Stimulated activated CD8-positive, alpha-beta memory T cell treated with anti-CD3 and anti-CD28 coated beads, Interleukin-4, amount 100 ng/mL, for 1 hour (primary cell): Measurements from ENCODE around the gene CDCA5.
A peak's percentile ranks its signal among the peaks of the same experiment; 100 is the strongest.
"Not testable (repeated sequence)": the region's sequence is repeated elsewhere in the genome, so short reads cannot be mapped to it uniquely, and the experiment has no call there.

Experiments used
- DNase-seq, 2 donors: peaks; one replicate each; pipeline ENCODE4 v3.0.0-alpha.2; 2020; ENCODE audit warnings: low read depth in 2 of 2, low spot score in 1 of 2

CDCA5 gene

GRCh38 chr11:65119670-65119995, 35.8 kb upstream of the CDCA5 start:
- DNase-seq = no peak

DNA sequence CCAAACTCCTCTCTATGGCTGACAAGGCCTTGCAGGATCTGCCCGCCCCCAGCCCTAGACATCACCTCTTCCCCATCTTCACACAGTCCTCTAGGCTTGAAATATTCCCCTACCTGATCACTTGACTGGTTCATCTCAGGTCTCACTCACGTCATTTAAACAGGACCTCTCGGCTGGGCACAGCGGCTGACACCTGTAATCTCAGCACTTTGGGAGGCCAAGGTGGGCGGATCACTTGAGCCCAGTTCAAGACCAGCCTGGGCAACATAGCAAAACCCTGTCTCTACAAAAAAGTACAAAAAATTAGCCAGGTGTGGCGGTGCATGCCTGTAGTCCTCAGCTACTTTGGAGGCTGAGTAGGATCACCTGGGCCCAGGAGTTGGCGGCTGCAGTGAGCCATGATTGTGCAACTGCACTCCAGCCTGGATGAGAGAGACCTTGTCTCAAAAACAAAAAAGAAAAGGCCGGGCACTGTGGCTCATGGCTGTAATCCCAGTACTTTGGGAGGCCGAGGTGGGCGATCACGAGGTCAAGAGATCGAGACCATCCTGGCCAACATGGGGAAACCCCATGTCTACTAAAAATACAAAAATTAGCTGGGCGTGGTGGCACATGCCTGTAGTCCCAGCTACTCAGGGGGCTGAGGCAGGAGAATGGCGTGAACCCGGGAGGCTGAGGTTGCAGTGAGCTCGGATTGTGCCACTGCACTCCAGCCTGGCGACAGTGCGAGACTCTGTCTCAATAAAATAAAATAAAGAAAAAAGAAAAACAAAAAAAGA, 35.2 kb upstream of the CDCA5 start:
- not testable (repeated sequence) for DNase-seq

- DNase-seq = no peak
Measured at GRCh38 chr11:65118097-65118837, 34.4 kb upstream of the CDCA5 start.

DNA sequence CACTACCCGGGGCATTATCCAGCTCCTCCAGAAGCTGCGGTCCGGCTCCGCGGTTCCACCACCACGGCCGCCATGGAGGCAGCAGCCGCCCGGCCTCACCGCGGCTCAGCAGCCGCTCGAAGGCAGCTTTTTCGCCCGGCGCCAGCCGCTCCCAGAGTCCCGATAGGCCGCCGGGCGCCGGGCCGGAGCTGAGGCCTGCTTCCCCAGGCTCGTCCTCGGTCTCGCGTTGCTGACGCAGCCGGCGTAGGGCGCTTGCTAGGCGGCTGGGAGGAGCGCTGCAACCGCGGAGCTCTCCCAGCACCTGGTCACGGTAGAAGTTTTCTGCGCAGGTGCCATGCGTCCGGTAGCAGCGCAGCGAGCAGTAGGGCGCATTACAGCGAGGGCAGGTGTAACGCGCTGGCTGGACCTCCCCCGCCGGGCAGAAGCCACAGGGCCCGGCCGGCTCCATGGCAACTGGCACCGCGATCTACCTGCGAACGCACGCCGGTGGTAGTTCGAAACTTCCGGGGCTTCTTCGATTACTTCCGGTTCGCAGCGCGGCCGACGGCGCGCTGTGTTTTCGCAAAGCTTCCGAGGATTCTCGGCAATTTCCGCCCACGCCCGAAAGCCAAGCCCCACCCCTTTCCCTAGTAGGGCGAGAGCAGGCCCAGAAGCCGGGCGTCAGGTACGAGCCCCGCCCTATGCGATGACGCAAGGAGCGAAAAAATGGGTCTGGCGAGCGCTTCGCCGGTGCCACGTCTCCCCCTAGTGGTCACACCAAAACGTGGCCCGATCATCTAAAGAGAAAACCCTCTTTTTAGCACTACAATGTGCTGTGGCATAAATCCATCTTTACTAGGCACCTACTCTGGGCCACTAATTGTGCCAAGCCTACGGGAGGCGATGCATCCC, 33.6 kb upstream of the CDCA5 start, which contains the start of gene ZNHIT2:
TSS of gene ZNHIT2 (minus strand) at position 496 of the 891 bp plus-strand sequence. CDS start at position 448, 48 bp downstream.
- peak; percentile 98 to 99 for DNase-seq

- DNase-seq = no peak
Measured at GRCh38 chr11:65116370-65117205, 32.7 kb upstream of the CDCA5 start.

DNA sequence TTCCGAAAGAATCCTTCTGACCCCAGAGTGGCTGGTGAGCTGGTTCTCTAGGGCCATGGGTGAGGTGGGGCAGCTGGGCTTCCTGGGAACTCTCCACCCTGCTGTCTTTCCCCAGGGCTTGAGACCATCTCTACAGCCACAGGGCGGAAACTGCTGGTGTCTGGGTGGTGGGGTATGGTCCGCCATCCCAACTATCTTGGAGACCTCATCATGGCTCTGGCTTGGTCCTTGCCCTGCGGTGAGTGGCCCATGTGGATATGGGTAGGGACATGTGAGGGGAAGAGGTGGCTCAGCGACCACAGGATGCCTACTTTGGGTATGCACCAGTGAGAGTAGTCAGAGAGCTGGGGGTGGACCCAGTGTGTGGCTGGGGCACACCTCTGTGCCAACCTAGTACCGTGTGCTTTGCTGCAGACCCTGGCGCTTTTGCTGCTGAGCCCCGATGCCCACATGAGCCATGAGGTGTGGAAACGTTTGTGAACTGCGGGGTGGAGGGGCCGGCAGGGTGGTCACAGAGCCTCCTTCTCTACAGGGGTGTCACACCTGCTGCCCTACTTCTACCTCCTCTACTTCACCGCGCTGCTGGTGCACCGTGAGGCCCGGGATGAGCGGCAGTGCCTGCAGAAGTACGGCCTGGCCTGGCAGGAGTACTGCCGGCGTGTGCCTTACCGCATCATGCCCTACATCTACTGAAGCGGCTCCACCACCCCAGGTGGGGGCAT, 31.7 kb upstream of the CDCA5 start:
- no peak for DNase-seq

DNA sequence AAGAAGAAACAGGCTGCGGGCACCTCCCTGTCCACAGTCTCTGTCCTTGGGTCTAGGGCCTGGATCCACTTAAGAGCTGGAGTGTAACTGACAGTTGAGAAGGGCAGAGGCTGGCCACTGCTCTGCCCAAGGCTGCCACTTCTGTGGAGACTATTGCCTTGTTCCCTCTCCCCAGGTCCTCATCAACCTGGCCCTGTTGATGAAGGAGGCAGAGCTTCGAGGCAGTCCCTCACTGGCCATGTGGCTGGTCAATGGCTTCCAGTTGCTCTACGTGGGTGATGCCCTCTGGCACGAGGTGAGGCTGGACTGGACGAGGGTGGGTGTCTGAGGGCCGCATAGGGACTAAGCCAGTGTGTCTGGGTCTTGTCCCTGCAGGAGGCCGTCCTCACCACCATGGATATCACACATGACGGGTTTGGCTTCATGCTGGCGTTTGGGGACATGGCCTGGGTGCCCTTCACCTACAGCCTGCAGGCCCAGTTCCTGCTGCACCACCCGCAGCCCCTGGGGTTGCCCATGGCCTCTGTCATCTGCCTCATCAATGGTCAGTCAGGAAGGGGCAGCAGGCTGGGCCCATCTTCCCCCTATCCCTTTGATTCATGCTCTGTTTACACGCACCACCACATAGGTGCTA, 30.8 kb upstream of the CDCA5 start:
- no peak for DNase-seq

DNA sequence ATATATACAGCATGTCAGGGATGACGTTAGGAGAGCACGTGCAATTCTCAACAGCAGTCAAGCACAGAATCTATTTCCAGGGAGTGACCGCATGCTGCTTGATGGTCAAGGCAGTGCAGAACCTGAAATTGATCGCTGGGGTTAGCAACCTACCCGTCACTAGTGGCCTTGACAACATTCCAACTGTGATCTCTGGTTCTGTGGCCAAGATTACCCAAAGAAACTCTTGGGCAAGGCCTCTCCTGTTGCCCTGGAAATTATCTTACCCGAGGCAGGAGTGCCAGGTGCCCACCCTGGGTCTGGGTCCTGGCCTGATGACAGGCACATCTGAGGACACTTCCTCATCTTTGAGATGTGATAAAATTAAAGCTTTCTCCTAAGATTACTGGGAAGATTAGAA, 30.0 kb upstream of the CDCA5 start:
- no peak for DNase-seq

- DNase-seq = no peak
Measured at GRCh38 chr11:65113361-65113756, 29.5 kb upstream of the CDCA5 start.

GRCh38 chr11:65112546-65113360, 28.9 kb upstream of the CDCA5 start:
- peak in 1 of 2 donors; percentile 49 for DNase-seq

- peak; percentile 76 to 89 for DNase-seq
Measured at GRCh38 chr11:65111744-65112545, 28.1 kb upstream of the CDCA5 start, which contains the start of gene TM7SF2. Gene TM7SF2, plus strand, starts transcription at chr11:65111872. Its CDS starts 144 bp downstream, at chr11:65112016.

GRCh38 chr11:65111159-65111743, 27.4 kb upstream of the CDCA5 start:
- no peak for DNase-seq

- DNase-seq = peak; percentile 92 to 97
Measured at GRCh38 chr11:65110354-65110861, 26.6 kb upstream of the CDCA5 start.

DNA sequence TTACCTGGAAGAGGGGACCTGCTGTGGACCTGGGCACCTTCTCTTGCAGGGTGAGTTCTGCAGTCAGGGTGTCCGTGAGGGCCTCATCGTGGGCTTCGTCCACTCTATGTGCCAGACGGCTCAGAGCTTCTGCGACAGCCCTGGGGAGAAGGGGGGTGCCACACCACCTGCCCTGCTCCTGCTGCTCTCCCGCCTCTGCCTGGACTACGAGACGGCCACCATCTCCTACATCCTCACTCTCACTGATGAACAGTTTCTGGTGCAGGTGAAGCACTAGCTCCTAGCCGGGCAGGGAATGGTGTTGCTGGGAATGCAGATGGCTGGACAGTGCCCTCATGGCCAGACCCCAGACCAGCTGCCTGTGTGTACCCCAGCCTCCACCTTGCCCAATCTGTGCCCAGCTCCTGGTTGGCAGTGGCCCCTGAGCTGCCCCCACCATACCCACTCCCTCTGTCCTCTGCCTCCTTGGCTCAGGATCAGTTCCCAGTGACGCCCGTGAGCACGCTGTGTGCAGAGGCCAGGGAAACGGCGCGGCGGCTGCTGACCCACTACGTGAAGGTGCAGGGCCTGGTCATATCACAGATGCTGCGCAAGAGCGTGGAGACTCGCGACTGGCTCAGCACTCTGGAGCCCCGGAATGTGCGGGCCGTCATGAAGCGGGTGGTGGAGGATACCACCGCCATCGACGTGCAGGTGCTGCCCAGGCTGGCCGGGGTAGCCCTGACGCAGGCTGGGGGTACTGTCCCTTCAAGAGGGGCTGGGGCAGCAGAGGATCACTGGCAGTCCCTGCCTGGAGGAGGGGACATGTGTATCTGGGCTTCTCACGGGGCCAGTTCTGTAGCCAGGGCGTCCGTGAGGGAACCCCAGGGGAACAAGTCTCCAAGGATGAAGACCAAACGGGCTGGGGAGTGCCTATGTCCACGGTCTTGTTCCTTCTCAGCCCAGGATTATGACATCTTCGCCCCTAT, 25.7 kb upstream of the CDCA5 start:
- DNase-seq = no peak

DNA sequence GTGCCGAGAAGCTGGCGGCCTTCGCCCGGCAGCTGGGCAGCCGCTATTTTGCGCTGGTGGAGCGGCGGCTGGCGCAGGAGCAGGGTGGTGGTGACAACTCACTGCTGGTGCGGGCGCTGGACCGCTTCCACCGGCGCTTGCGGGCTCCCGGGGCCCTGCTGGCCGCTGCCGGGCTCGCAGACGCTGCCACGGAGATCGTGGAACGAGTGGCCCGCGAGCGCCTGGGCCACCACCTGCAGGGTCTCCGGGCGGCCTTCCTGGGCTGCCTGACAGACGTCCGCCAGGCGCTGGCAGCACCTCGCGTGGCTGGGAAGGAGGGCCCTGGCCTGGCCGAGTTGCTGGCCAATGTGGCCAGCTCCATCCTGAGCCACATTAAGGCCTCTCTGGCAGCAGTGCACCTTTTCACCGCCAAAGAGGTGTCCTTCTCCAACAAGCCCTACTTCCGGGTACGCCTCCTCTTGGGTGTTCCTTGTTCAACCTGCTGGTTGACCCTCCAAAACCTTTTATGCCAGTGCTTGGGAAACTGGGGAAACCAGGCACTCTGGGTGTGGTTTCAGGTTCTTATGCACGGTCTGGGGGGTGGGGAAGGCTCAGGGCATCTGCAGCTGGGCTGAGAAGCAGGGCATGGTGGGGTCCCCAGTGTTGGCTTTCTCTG, 24.8 kb upstream of the CDCA5 start:
- no peak for DNase-seq
